HEK293 (cell line): ENCODE results near the gene BHLHE41.

Experiments used
- CTCF ChIA-PET: fragments of 350-600 bp; formaldehyde crosslinking; extraction: SDS; loops from one replicate; lab custom pipeline; 2021; ENCODE audit warnings: antibody characterized with exemption; lab: Yijun Ruan, JAX
- POLR2A ChIA-PET: fragments of 300-600 bp; formaldehyde crosslinking; extraction: SDS; loops from one replicate; lab custom pipeline; 2020; ENCODE audit warnings: antibody characterized with exemption, inconsistent platforms; lab: Yijun Ruan, JAX
- H3K27ac ChIP-seq: fragments of 200-500 bp; sonication (Bioruptor generic); 2 replicates; pipeline ENCODE4 v1.5.1; 2014; ENCODE audit warnings: low read depth, low read length, control low read depth, inconsistent platforms; ENCODE audit errors: extremely low read depth
- H3K36me3 ChIP-seq, 2 experiments: fragments of 200-500 bp in 1 of 2; sonication (Bioruptor generic) in 1 of 2; 1 replicate in 1 of 2; 2 replicates in 1 of 2; pipeline ENCODE4 v1.5.1; 2014 to 2017; ENCODE audit warnings: inconsistent platforms in 2 of 2, low read length in 2 of 2; ENCODE audit not compliant: control insufficient read depth in 2 of 2, insufficient read depth in 1 of 2
- H3K4me1 ChIP-seq: fragments of 200-500 bp; sonication (Bioruptor generic); 2 replicates; pipeline ENCODE4 v1.5.1; 2014; ENCODE audit warnings: mild to moderate bottlenecking, low read length, inconsistent platforms; ENCODE audit not compliant: control insufficient read depth, insufficient read depth
- H3K4me3 ChIP-seq: 2 replicates; pipeline ENCODE4 v1.5.1; 2011; ENCODE audit warnings: low read depth, mild to moderate bottlenecking, control low read depth, low read length, moderate library complexity
- H3K9me3 ChIP-seq: fragments of 200-500 bp; sonication (Bioruptor generic); 2 replicates; pipeline ENCODE4 v1.5.1; 2014; ENCODE audit warnings: low read depth, low read length, inconsistent platforms; ENCODE audit not compliant: control insufficient read depth, insufficient read depth
- KLF16 ChIP-seq: fragments of 450-650 bp; formaldehyde crosslinking; IDR thresholded peaks from 2 replicates; pipeline ENCODE4 v1.5.1; 2017; ENCODE audit warnings: missing biosample characterization, missing genetic modification characterization
- PRDM2 ChIP-seq: fragments of 450-650 bp; formaldehyde crosslinking; IDR thresholded peaks from 2 replicates; pipeline ENCODE4 v1.5.1; 2016; ENCODE audit warnings: missing biosample characterization, missing genetic modification characterization, borderline replicate concordance
- SP2 ChIP-seq: fragments of 450-650 bp; formaldehyde crosslinking; IDR thresholded peaks from 2 replicates; pipeline ENCODE4 v1.5.1; 2016; ENCODE audit warnings: missing biosample characterization, missing genetic modification characterization
- YY1 ChIP-seq: fragments of 450-650 bp; formaldehyde crosslinking; IDR thresholded peaks from 2 replicates; pipeline ENCODE4 v1.5.1; 2018; ENCODE audit warnings: missing biosample characterization, missing genetic modification characterization
- ZBTB20 ChIP-seq: fragments of 450-650 bp; formaldehyde crosslinking; IDR thresholded peaks from 2 replicates; pipeline ENCODE4 v1.5.1; 2016; ENCODE audit warnings: missing biosample characterization, missing genetic modification characterization
- ZBTB7A ChIP-seq: fragments of 450-650 bp; formaldehyde crosslinking; IDR thresholded peaks from 2 replicates; pipeline ENCODE4 v1.5.1; 2016; ENCODE audit warnings: low read depth, missing biosample characterization, missing genetic modification characterization
- ZFHX2 ChIP-seq: fragments of 450-650 bp; formaldehyde crosslinking; conservative IDR thresholded peaks from 2 replicates; pipeline ENCODE4 v1.5.1; 2016; ENCODE audit warnings: missing biosample characterization, missing genetic modification characterization
- ZFP69B ChIP-seq: fragments of 450-650 bp; formaldehyde crosslinking; IDR thresholded peaks from 2 replicates; pipeline ENCODE4 v1.5.1; 2016; ENCODE audit warnings: missing biosample characterization, missing genetic modification characterization
- ZNF121 ChIP-seq: fragments of 450-650 bp; formaldehyde crosslinking; IDR thresholded peaks from 2 replicates; pipeline ENCODE4 v1.5.1; 2016; ENCODE audit warnings: missing biosample characterization, missing genetic modification characterization
- ZNF184 ChIP-seq: fragments of 450-650 bp; IDR thresholded peaks from 2 replicates; pipeline ENCODE4 v1.5.1; 2018; ENCODE audit warnings: missing biosample characterization, mild to moderate bottlenecking, missing genetic modification characterization
- ZNF211 ChIP-seq: fragments of 450-650 bp; formaldehyde crosslinking; IDR thresholded peaks from 2 replicates; pipeline ENCODE4 v1.5.1; 2016; ENCODE audit warnings: low read depth, missing biosample characterization, missing genetic modification characterization
- ZNF248 ChIP-seq: fragments of 450-650 bp; formaldehyde crosslinking; IDR thresholded peaks from 2 replicates; pipeline ENCODE4 v1.5.1; 2017; ENCODE audit warnings: missing biosample characterization, missing genetic modification characterization
- ZNF473 ChIP-seq: fragments of 450-650 bp; formaldehyde crosslinking; IDR thresholded peaks from 2 replicates; pipeline ENCODE4 v1.5.1; 2017; ENCODE audit warnings: missing biosample characterization, missing genetic modification characterization
- ZNF548 ChIP-seq: fragments of 450-650 bp; formaldehyde crosslinking; IDR thresholded peaks from 2 replicates; pipeline ENCODE4 v1.5.1; 2016; ENCODE audit warnings: missing biosample characterization, missing genetic modification characterization
- ZNF555 ChIP-seq: fragments of 450-650 bp; formaldehyde crosslinking; conservative IDR thresholded peaks from 2 replicates; pipeline ENCODE4 v1.5.1; 2017; ENCODE audit warnings: missing biosample characterization, mild to moderate bottlenecking, missing genetic modification characterization, inconsistent platforms
- ZNF600 ChIP-seq: fragments of 450-650 bp; formaldehyde crosslinking; IDR thresholded peaks from 2 replicates; pipeline ENCODE4 v1.5.1; 2016; ENCODE audit warnings: missing biosample characterization, missing genetic modification characterization
- ZNF704 ChIP-seq: fragments of 450-650 bp; formaldehyde crosslinking; IDR thresholded peaks from 2 replicates; pipeline ENCODE4 v1.5.1; 2016; ENCODE audit warnings: missing biosample characterization, missing genetic modification characterization
- ZNF776 ChIP-seq: fragments of 450-650 bp; formaldehyde crosslinking; IDR thresholded peaks from 2 replicates; pipeline ENCODE4 v1.5.0; 2017; ENCODE audit warnings: missing biosample characterization, missing genetic modification characterization, borderline replicate concordance
- ZNF785 ChIP-seq: fragments of 450-650 bp; formaldehyde crosslinking; IDR thresholded peaks from 2 replicates; pipeline ENCODE4 v1.5.1; 2016; ENCODE audit warnings: missing biosample characterization, missing genetic modification characterization
- TF ChIP-seq, protein P1 (sequence below): fragments of 450-650 bp; formaldehyde crosslinking; IDR thresholded peaks from 2 replicates; pipeline ENCODE4 v1.5.1; 2017; ENCODE audit warnings: missing biosample characterization, missing genetic modification characterization
- TF ChIP-seq, protein P2 (sequence below): fragments of 450-650 bp; formaldehyde crosslinking; IDR thresholded peaks from 2 replicates; pipeline ENCODE4 v1.5.1; 2016; ENCODE audit warnings: missing biosample characterization, missing genetic modification characterization

Gene BHLHE41

GRCh38 chr12:26095186-26095585 lies 29.7 kb downstream of the BHLHE41 start (continued):
- TF ChIP-seq YY1 (tag by site-specific recombination), result no peak
- no peak for TF ChIP-seq ZNF785 (tag by site-specific recombination)
- TF ChIP-seq ZNF184 (tag by site-specific recombination), result no peak
- no peak for TF ChIP-seq PRDM2 (tag by site-specific recombination)
- TF ChIP-seq ZBTB20 (tag by site-specific recombination), result no peak

DNA sequence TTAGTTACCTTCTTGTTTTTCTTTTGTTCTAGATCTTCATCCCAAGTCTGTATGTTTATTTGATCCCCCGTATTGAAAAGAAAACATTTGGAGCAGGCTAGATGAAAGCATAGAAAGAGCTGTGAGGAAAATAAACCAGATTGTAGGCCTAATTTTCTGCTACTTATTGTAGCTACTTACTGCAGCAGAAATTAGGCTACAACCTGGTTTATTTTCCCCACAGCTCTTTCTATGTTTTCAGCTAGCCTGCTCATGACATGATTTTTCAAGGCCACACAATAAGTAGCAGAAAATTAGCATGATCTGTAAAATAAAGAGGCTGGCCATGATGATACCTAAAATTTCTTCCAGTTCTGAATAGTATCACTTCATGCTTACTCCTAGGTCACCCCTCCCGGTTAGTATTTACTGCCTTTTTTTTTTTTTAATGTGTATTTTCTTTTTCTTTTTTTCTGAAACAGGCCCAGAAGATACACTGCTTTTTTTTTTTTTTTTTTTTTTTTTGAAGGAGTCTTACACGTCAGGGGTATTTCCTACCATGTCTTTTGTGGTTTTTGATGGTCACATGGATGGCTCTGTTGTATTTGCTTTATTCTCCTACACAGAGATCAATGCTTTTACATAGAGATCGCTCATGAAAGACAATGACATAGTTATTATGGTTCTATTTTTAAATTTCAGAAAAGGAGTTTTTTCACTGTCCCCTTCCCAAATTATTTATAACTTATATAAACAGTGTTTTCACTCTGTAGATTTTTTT lies 32.3 kb downstream of the BHLHE41 start:
- no peak overlapping the region for H3K27ac ChIP-seq
- H3K9me3 ChIP-seq, result no peaks in the 10 kb centered on the region
- ChIA-PET POLR2A (no interaction called here), CTCF (interaction anchor here (0.5 to 1.8 kb wide), 10 partner anchors 9 to 560 kb away, joined by 3 to 6 read pairs (median 3); no protein-coding TSS in a partner anchor)
- no peak for TF ChIP-seq ZFP69B (tag by site-specific recombination)
- no peak for TF ChIP-seq ZNF600 (tag by site-specific recombination)
- TF ChIP-seq, protein P1, sequence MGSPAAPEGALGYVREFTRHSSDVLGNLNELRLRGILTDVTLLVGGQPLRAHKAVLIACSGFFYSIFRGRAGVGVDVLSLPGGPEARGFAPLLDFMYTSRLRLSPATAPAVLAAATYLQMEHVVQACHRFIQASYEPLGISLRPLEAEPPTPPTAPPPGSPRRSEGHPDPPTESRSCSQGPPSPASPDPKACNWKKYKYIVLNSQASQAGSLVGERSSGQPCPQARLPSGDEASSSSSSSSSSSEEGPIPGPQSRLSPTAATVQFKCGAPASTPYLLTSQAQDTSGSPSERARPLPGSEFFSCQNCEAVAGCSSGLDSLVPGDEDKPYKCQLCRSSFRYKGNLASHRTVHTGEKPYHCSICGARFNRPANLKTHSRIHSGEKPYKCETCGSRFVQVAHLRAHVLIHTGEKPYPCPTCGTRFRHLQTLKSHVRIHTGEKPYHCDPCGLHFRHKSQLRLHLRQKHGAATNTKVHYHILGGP, result no peak
- TF ChIP-seq ZNF704 (tag by site-specific recombination), result no peak
- no peak for TF ChIP-seq ZNF776 (tag by site-specific recombination)
- TF ChIP-seq ZNF211, result no peak
- no peak for TF ChIP-seq KLF16 (tag by site-specific recombination)
- no peak for TF ChIP-seq ZNF555
- no peak for TF ChIP-seq ZNF548
- TF ChIP-seq ZNF121, result no peak
- no peak for TF ChIP-seq ZNF473
- TF ChIP-seq, protein P2, sequence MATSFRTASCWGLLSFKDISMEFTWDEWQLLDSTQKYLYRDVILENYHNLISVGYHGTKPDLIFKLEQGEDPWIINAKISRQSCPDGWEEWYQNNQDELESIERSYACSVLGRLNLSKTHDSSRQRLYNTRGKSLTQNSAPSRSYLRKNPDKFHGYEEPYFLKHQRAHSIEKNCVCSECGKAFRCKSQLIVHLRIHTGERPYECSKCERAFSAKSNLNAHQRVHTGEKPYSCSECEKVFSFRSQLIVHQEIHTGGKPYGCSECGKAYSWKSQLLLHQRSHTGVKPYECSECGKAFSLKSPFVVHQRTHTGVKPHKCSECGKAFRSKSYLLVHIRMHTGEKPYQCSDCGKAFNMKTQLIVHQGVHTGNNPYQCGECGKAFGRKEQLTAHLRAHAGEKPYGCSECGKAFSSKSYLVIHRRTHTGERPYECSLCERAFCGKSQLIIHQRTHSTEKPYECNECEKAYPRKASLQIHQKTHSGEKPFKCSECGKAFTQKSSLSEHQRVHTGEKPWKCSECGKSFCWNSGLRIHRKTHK (tag by site-specific recombination), result no peak
- TF ChIP-seq ZNF248 (tag by site-specific recombination), result no peak
- no peak for TF ChIP-seq SP2
- no peak for TF ChIP-seq ZBTB7A (tag by site-specific recombination)
- no peak for TF ChIP-seq ZFHX2
- no peaks in the 10 kb centered on the region for H3K36me3 ChIP-seq
- no peaks in the 10 kb centered on the region for H3K4me1 ChIP-seq
- no peak overlapping the region for H3K4me3 ChIP-seq
